Forelimb muscle (tissue), 1 donor: ENCODE data around the gene EEPD1. TPM values are rescaled to one million over a fixed set of nuclear protein-coding genes. Genes with fewer than 3 reads are reported as not detected.

Experiments used
- DNase-seq: peaks from one replicate; pipeline ENCODE4 v3.0.0-alpha.2; 2013; ENCODE audit warnings: low read depth
- polyA plus RNA-seq: library from polyadenylated mRNA; unstranded; fragments of 120-200 nt; gene quantifications from one replicate; pipeline ENCODE4 v1.2.1, GENCODE V29; 2013; ENCODE audit not compliant: insufficient read length

Gene EEPD1
- polyA plus RNA-seq, 1 donor = 11.0 TPM

DNA sequence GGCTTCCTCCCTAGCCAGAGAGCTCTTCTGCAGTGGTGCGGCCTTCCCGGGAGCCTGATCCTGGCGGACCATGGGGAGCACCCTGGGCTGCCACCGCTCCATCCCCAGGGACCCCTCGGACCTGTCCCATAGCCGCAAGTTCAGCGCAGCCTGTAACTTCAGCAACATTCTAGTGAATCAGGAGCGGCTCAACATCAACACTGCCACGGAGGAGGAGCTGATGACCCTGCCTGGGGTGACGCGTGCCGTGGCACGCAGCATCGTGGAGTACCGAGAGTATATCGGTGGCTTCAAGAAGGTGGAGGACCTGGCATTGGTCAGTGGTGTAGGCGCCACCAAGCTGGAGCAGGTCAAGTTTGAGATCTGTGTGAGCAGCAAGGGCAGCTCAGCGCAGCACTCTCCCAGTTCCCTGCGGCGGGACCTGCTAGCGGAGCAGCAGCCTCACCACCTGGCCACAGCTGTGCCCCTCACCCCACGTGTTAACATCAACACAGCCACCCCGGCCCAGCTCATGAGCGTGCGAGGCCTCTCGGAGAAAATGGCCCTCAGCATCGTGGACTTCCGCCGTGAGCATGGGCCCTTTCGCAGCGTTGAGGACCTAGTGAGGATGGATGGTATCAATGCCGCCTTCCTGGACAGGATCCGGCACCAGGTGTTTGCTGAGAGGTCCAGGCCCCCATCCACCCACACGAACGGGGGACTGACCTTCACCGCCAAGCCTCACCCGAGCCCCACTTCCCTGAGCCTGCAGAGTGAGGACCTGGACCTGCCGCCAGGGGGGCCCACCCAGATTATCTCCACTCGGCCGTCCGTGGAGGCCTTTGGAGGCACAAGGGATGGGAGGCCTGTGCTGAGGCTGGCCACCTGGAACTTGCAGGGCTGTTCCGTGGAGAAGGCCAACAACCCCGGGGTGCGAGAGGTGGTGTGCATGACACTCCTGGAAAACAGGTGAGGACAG lies 1.5 kb downstream of the EEPD1 start:
- no peak for DNase-seq

DNA sequence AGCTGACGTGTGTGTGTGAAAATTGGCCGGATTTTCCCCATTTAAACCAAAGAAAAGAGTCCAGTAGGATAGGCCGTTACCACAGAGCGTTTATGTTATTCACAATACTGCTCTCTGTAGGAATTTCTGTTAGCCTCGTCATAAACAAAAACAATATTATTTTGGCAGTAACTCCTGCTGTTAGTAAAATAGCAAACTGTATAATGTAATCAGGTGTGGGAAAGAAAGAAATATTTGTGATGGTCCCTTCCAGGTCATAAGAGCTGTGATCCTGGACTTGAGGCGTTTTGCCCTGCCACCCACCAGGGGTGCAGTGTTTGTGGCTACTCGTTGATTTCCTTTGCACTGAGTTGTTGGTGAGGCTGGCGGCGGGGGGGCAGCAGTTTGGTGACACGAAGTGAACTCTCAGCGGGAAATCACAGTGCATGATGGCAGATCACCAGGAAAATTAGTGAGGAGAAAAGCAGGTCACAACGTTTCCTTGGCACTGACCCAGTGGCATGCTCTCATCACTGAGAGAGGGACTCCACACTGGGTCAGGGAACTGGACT lies 2.8 kb downstream of the EEPD1 start:
- no peak for DNase-seq

DNA sequence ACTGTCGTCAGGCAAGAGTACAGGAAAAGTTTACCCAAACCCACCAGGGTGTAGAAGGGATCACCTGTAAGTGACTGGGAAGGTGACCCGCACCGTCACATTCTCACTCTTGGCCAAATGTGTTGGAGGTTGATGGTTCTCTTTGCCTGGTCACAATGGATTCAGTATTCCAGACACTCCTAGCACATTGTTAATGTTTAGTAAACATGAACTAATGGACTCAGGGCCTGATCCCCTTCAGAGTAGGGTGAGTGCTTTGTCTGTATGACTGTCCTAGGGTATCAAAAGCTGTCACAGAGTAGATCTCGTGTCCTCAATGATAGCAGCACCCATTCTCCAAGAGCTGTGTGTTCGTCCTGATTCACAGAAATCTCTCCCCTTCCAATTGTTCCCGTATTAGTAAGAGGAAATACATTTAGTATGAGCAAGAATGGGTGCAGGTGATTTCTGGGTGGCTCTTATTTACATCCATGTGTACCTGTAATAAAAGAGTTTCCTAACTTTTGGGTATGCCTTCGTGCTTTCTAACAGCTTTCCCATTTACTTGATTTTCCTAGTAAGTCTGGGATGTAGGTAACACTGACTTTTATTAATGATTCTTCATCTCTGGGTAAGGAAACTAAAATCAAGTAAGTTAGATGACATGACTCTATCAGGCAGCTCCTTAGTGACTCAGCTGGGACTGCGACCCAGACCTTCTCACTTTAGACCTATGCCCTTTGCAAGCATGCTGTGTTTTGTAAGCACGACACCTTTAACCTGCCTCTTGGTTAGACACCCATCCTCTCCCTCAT lies 4.7 kb downstream of the EEPD1 start:
- no peak for DNase-seq

DNA sequence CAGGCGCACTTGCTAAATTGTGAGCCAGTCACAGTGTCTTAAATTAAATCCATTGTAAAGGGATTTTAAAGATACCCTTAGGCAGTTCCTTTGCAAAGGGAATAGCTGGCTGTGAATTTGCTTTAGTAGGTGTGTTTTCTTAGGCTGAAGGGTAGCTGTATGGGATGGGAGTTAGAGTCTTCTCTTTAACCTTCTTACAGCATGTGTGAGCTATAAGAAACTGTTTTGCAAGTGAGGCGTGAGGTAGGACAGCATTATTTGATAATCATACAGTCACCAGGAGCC lies 5.2 kb downstream of the EEPD1 start:
- DNase-seq = no peak

DNA sequence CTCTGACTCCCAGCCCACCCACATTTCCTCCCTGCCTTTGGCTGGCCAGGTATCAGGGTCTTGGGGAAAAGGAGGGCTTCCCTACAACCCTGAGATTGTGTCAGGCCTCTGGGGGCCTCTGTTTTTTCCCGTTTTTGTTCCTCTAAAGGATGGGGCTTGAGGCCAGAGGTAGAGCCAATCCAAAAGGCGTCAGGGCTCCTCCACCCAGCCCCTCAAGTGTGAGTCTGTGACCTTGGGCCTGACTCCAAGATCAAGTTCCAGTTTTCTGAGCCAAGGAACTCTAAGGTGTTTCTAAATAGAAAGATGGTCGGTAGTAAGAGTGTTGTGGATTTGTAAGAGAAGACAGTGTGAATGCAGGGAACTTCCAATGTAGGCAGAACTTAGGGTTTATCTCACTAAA lies 6.6 kb downstream of the EEPD1 start:
- no peak for DNase-seq

DNA sequence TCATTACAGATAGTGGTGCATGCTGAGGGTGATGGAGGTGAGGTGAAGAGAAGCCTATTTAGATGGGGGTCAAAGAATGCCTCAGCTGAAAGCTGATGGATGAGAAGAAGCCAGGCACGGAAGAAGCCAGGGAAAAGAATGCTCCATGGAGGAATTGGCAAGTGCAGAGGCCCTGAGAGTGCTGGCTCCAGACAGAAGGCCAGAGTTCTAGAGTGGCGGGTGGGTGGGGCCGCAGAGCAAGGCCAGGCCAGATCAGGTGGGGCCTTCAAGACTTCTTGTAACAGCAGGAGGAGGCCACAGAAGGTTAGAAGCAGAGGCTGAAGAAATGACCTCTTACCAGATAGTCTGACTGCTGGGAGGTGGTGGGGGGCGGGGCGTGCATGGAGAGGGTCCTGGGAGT lies 7.3 kb downstream of the EEPD1 start:
- DNase-seq = no peak

DNA sequence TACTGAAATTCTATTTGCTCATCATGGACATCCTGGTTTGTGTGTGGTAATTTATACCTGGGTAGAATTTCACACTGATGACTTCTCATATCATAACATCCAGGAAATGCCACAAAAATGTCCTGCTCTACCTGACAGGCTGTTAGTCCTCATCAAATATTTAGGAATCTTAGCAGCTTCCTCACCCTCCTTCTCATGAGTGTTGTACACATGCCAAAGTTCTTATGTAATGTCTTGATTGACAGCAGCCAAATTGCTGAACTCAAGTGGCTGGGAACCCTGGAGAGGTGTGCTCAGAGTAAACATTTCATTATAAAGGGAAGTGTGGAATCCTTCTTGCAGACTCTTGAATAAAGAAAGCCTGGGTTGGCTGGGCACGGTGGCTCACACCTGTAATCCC lies 8.9 kb downstream of the EEPD1 start:
- no peak for DNase-seq

DNA sequence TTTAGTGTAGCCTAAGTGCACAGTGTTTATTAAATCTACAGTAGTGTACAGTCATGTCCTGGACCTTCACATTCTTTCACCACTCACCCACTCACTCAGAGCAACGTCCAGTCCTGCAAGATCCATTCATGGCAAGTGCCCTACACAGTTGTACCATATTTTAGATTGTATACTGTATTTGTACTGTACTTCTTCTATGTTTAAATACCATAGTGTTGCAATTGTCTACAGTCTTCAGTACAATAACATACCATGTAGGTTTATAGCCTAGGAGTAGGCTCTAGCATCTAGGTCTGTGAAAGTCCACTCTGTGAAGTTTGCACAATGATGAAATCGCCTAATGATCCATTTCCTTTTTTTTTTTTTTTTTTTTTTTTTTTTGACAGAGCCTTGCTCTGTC lies 12.0 kb downstream of the EEPD1 start:
- no peak for DNase-seq

DNA sequence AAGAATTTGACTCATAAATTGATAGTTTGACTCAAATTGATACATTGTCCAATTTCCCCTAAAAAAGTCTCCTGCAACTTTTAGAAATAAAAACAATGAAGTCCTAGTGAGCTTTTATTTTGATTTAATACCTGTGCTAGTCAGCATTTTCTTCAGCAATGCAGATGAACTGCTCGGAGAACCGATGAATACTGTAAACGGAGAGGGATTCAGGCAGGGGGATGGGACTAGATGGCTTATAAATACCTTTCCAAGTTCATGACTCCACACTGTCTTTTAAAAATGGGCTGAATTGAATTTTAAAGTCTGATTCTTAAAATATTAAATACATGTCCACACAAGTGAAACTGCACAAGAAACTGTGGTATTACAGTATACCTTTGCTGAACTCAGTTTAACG lies 12.7 kb downstream of the EEPD1 start:
- DNase-seq = no peak

DNA sequence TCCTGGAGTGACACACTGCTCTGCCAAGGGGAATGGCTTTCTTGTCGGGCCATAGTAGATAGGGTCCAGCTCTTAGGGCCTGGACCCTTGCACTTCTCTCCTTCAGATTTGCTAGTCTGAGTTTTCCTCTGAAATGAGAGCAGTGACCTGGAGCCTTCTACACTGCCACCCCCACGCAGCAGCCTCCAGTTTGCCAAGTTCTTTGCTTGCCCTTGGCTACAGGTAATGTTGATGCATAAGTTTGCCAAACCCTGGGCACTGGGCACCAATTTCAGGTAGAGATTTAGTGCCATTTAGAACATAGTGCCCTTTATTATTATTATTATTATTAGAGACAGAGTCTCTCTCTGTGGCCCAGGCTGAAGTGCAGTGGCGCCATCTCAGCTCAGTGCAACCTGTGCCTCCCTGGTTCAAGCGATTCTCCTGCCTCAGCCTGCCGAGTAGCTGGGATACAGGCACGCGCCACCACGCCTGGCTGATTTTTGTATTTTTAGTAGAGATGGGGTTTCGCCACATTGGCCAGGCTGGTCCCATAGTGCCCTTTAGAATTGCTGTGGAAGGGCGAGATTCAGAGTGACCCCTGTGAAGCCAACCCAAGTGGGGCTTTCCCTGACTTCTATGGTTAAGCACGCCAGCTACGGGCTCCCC lies 14.5 kb downstream of the EEPD1 start:
- DNase-seq = no peak

DNA sequence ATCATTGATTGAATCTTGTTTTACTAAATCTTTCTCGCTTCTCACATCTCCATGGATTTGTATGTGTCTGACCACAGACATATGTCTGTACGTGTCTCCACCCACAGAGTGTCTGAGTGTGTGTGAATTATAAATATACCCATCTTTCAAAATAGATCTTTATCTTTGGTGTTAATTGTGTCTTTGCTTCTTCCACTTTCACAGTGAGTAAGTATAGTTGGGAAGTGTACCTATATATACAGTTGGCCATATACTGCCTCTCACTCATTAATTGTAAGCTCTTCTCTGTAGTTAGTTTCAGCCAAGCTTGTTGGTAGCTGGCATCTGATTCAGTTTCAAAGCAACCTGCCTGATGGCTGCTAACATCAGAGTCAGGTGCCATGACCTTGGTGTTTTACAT lies 18.4 kb downstream of the EEPD1 start:
- DNase-seq = no peak

DNA sequence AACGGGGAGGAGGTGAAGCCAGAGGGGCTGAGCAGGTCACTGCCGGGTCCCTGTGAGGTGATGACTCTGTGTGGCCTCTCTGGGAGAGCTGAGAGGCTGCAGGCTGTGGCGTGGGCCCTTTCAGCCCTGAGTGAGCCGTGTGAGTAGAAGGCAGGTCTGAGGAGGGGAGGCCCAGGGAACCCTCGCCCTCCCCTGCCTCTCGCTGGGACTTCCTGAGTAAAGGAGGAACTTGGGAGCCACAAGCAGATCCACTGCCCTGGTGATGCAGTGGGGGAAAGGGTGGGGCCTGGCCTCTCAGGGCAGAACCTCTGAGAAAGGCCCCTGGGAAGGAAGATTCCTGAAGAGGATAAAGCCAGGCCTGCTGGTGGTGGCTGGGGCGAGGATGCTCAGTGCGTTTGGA lies 22.8 kb downstream of the EEPD1 start:
- no peak for DNase-seq

DNA sequence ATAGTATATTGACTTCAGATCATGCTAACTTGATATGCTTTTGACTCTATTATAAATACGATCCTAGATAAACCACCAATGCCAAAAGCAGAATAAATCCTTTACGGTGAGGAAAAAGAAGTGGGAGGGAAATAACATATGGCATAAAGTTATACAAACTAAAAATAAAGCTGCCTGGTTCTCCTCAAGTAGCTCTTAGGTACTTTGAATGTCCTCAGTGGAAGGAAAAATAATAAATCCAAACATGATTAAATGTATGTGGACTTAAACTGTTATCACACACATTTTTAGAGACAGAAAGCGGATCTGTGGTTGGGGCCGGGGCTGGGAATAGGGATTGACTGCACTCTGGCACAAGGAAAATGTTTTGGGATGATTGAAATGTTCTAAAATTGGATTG lies 23.6 kb downstream of the EEPD1 start:
- DNase-seq = no peak

DNA sequence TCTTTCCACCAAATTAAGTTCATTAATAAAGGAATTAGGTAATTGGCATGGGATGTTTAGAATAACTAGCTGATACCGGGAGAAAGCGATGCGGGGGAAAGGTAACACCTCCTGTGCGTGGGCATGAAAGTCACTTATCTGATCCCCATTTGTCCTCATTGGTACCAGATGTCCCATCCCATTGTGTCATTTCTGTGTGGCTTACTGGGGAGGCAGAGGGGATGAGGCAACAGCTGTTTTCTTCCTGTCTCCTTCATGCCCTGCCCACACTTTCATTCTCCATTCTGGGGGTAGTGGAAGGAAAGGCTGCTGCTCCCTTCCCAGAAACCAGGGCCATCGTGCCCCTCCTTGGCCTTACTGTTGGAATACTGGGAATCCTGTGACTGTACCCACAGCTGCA lies 27.1 kb downstream of the EEPD1 start:
- no peak for DNase-seq

DNA sequence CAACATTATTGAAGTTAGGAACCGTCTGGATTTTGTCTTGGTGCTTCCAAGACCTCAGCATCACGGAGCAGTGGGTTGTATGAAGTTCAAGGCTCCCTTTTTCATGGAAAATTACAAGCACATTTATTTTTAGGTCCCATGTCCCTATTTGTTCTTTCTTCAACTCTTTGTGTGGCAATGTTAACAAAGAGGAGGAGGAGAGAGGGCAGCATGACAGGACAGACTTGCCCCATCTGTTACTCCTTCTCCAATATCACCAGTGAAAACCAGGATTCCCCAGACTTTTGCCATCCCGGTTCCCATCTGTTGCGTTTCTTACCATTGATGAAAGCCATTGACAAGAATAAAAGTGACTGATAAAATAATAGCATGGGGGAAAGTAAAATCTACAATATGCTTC lies 28.6 kb downstream of the EEPD1 start:
- no peak for DNase-seq

DNA sequence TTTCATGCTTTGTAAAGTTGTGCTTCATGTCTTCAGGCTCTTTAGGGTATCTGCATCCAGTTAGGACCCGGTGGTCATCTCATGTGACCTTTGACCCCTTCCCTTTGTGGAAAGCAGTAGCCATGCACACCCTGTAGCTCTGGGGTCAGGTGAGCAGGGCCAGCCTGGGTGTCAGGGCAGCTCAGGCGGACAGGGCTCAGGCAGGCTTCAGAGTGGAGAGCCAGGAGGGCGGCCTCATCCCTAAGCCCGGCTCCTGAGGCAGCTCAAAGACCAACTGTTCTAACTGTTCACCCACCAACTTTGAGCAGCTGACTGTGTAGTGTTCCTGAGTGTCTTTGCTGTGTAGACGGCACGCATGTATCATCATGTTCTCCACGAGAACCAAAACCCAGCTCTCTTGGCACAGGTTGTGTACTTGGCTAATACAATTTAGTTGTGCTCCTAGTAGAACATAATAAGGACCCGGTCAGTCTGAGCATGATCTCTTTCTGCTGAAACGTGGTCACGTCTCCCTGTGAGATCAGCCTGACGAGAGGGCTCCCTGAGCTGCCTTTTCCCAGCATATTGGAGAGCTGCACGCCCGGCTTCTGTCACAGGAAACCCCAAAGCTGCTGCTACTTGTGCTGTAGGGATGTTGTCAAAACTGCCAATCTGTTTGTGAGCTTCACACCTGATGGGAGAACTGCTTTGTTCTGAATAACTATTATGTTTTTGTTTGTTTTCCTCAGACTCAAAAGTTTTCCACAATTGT lies 30.0 kb downstream of the EEPD1 start:
- DNase-seq = no peak

DNA sequence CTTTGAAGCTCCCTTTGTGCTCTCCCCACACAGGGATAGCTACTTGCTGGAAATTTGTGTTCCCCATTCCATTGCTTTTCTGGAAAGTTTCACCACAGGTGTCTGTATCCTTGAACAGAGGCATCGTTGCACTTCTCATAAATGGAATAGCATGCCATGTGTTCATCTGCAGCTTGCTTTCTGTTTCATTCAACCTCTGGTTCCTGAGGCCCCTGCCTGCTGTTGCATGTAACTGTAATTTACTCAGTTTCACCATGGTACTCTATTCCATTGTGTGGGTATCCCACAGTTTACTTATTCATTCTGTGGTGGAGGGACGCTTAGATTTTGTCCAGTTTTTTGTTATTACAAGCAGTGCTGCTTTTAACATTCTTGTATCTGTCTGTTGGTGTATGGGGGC lies 32.0 kb downstream of the EEPD1 start:
- no peak for DNase-seq

DNA sequence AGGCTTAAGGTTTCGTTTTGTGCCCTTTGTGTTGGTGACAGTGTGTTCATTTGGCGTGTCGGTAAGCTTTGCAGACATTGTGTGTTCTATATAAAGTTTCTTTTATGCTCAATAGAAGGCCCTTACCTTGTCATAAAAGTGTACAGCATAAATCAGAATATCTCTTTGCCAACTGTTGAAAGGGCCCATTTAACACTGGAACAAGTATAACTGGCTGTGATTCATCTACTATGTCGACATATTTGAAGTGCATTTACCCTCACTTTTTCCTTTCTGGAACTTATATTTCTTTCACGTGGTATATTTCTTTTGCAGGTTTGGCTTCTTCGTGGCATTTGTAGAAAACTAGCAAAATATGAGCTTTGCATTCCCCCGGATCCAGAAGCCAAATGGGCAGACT lies 32.7 kb downstream of the EEPD1 start:
- DNase-seq = no peak

DNA sequence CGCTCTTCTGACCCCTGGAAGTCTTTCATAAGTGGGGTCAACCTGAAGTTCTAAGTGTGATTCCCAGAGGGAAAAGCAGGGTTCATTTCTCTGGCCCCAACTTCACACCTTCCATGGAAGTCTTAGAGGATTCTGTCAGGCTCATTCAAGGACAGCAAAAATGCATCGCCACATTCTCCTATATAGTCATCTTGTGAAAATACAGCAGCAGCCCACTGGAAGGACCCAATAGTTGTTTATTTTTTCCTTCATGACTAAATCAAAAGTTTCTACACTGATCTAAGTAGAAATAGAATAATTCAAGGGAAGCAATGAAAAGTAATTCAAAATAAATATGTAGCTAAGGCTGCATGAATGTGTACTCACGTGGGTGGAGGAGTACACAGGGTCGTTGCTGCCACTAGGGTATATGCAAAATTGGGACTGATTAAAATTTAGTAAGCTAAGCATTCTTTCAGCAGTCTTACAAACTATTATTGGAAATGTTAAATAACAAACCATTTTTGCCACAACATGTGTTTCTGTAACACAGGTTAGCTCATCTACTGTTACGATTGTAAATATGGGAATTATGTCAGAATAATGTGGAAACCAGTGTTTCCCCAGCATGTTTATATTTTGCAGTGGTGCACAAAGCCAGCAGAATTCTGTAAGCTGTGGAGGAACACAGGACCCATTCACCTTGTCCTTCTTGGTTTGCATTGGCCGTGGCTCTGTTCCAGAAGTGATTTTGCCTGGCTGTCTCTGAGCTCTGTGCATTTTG lies 33.5 kb downstream of the EEPD1 start:
- no peak for DNase-seq

DNA sequence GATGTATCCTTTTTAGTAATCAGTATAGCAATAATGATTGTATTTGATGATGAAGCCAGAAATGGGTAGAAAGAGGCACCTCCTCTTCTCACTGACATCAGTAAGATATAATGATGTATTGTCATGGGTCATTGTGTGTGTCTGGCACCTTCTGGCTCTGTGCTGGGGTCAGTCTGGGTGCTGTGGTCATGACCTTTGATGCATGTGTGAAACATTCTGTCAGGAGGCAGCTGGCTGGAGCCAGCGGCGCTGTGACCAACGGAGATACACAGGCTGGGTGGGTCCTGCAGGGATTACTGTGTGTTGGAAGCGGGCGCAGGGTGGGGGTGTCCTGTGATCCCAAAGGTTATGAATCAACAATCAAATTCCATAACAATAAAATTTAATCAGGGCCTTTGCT lies 35.2 kb downstream of the EEPD1 start:
- no peak for DNase-seq

DNA sequence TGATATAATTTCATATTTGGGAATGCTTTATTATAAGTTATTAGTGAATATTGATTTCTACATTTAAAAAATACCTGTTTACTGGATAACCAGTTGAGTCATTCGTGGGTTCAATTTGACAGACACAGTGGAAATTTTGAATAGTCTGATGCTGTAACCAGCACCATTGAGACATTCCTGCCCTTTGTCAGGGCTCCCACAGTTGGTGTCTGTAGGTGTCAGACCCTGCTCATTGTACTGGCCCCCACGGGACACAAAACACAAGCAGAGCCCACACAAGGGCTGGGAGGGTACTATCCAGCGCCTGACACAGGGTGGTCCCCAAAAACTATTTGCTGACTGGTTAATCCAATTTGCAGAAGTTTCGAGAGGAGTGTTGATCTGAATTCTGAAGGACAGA lies 35.9 kb downstream of the EEPD1 start:
- DNase-seq = no peak
